GM10266 (cell line): Measurements from ENCODE around the gene IQGAP3.

Source experiments
- DNase-seq: peaks from one replicate; pipeline ENCODE4 v3.0.0; 2012; ENCODE audit errors: extremely low spot score
- CTCF ChIP-seq: IDR thresholded peaks from 2 replicates; pipeline ENCODE4 v1.5.1; 2012; ENCODE audit warnings: mild to moderate bottlenecking, low read depth; ENCODE audit not compliant: control insufficient read depth, insufficient read depth; ENCODE audit errors: missing control alignments

The IQGAP3 gene

GRCh38 chr1:156504438-156504813 is 67.9 kb downstream of the IQGAP3 start:
- TF ChIP-seq CTCF: no peak
- DNase-seq: no peak

DNA sequence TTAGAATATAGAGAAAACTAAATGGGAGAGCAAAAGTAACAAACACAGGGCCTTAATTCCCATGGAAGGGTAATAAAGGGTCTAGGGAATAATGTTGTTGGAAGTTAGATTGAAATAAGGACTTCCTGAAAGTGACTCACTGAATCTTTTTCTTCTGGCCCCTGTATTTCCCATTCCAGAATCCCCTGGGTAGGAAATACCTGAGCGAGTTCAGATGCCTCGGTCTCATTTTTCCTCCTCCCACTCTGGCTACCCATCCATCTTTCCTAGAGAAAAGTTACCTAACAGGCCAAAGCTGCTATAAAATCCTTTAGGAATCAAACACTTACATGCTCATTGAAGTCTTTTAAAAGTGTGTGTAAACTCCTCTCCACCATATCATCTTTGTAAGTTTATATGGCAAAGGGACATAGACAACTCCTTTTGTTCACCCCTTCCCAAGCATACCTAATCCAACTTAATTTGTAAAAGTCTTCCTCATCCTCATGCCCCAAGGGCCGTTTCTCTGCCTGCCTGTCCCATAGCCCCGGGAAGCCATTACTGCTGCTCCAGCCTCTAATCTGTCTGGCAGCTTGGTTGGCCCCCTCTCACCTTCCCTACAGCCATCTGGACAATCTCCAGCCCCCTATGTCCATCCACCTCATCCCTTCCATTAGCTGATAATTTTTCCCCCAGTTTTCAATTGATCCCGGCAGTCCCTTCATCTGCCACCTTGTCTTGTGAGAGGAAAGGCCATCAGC is 68.5 kb downstream of the IQGAP3 start:
- TF ChIP-seq CTCF: no peak
- no peak for DNase-seq

GRCh38 chr1:156502894-156503697 is 69.3 kb downstream of the IQGAP3 start:
- no peak for DNase-seq
- TF ChIP-seq CTCF: no peak

DNA sequence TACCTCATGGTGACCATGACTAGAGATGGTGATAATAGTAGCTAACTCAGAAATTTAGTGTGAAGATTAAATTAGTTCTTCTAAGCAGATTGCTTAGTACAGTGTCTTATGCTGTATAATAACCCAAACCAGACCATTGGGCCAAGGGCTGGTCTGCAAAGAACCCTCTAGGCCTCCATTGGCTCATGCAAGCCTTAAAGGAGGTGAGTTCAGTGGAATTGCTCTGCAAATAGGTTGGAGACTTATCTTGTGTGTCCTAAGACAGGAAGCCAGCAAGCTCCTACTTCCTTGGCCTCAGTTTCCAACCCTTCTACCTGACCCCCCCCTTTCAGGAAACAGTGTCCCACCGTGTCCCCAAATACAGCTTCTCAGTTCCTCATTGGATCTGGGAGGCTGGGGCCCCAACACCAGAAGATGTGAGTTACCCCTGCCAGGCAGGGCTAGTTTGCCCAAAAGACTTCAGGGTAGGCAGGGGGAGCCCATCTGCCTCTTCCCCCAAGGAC is 69.9 kb downstream of the IQGAP3 start:
- no peak for DNase-seq
- no peak for TF ChIP-seq CTCF

DNA sequence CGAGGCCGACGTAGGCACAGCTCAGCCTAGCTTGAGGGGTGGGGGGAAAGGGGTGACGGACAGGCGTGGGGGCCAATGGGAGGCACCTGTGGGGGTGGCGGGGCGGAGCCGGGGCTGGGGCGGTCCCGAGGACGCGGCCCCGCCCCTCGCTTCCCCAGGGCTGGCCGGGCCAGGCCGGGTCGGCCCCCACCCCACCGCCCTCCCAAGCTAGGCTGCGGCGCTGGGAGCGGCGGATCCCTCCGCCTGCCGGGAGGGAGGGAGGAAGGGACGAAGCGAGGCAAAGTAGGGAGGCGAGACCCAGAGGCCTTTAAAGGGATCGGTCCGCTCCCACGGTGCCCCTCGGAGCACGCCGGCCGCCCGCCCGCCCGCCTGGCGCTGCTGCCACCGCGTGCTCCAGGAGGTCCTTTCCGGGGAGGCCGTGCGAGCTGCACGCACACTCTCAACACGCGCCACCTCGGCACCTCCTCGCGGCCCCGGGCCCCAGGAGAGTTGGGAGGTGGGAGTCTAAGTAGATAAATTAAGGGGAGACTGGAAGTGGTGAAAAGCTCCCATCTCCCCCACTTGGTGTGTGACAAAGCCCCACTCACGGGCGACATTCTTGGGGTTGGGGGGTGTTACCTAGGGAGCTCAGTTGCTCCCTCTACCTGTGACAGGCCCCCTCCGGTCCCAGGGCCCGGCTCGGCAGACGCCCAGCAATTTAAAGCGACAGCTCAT is 71.4 kb downstream of the IQGAP3 start:
- peak; percentile 98 for DNase-seq
- peak; percentile 76 for TF ChIP-seq CTCF

DNA sequence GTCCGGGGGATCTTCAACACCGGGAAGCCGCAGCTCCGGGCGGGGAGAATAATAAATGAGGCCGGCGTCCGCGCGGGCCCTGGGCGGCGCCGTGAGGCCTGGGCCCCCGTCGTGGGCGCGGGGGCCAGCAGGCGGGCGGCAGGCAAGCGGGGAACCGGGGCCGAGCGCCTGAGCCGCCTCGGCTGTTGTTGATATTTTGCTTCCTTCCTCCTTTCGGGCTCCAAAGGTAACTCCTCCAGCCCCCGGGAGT is 71.9 kb downstream of the IQGAP3 start, which contains the start of gene MEF2D:
TSS of gene MEF2D (minus strand) at position 233 of the 250 bp plus-strand sequence. CDS start 17,483 bp downstream, outside the sequence.
- no peak for TF ChIP-seq CTCF
- DNase-seq: no peak
